GM21786 (cell line): Measurements from ENCODE around the gene GAGE13.
"Not testable (repeated sequence)": the region's sequence is repeated elsewhere in the genome, so short reads cannot be mapped to it uniquely, and the experiment has no call there.

ENCODE experiments used
- ATAC-seq: cut with Tn5 transposase; IDR thresholded peaks from one replicate; pipeline ENCODE4 v1.9.1; 2021; ENCODE audit not compliant: unreplicated experiment

GAGE13 gene, protein sequence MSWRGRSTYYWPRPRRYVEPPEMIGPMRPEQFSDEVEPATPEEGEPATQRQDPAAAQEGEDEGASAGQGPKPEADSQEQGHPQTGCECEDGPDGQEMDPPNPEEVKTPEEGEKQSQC

GRCh38 chrX:49331282-49331681, at the start of gene GAGE13:
TSS of gene GAGE13 (plus strand) at chrX:49331582. CDS start at chrX:49332738, 1,156 bp downstream.
- not testable (repeated sequence) for ATAC-seq

GRCh38 chrX:49282647-49283011, 48.8 kb upstream of the GAGE13 start:
- no peak for ATAC-seq

DNA sequence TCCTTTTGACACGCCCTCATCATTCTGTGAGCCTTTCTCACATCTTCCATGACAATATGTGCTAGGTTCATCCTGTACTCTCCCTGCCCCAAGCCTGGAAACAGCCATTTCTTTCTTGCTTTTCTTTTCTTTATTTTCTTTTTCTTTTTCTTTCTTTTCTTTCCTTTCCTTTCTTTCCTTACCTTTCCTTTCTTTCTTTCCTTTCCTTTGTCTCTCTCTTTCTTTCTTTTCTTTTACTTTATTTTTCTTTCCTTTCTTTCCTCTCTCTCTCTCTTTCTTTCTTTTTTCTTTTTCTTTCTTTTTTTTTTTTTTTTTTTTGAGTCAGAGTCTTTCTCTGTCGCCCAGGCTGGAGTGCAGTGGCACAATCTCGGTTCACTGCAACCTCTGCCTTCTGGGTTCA, 47.2 kb upstream of the GAGE13 start:
- no peak for ATAC-seq

GRCh38 chrX:49286136-49286535, 45.2 kb upstream of the GAGE13 start:
- no peak for ATAC-seq

- ATAC-seq = no peak
Measured at GRCh38 chrX:49286581-49286980, 44.8 kb upstream of the GAGE13 start.

GRCh38 chrX:49287665-49288064, 43.7 kb upstream of the GAGE13 start:
- ATAC-seq = no peak

DNA sequence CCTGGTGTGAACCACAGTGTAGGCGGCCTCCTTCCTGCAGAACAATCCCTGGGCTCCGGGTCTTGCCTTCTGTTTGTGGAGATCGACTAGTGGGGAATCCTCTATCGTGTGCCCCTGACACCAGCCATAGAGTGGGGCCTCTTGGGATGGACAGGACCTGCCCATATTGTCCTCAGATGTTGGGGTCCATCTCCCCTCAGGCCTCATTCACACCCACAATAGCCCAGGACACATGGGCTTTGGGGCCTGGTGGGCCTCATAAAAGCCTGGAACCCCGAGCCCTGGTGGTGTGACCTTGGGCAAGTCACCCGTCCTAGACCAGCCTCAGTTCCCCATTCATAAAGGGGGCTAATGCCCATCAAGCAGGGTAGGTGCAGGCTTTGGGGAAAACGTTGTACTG, 41.2 kb upstream of the GAGE13 start:
- no peak for ATAC-seq

GRCh38 chrX:49291615-49292337, 39.6 kb upstream of the GAGE13 start:
- ATAC-seq = no peak

DNA sequence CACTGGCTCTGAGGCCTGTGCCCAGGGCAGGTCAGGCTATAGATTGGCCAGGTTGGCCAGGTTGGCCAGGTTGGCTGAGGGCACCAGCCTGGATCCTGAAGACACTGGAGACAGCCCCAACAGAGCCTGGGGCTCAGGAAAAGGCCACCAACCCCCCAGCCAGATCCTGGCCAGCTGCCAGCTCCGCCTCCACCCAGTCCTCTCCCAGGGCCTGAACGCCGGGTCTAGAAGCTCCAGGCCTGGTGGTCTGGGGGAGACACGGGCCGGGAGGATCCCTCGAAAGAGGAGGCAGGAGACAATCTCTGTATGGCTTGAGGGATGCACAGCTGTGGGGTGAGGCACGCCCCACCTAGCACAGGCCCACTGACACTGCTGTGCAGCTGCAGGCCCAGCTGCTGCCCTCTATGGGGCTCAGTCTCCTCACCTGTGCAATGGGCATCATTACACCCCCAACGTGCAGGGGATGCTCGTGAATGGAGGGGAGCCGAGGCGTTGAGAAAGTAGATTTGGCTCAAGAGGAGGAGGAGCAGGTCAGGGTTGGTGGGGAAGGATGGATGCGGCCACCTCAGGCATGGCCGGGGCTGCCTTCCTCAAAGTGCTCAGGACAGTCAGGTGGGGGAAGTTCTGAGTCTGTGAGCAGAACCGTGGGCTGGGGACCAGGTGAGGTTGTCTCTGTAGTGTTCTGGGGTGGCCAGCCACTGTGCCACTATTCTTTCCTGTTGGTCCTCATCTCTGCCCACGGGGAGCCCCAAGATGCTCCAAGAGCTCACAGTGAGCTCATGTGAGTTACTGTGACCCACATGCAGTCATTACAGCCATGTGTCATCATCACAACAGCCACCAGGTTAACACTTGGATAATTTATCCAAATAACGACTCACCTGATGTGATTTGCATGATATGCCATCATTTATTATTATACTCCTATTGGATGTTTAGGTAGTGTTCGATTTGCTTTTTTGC, 38.7 kb upstream of the GAGE13 start:
- ATAC-seq = no peak

- not testable (repeated sequence) for ATAC-seq
Measured at GRCh38 chrX:49299293-49299692, 32.1 kb upstream of the GAGE13 start.

GRCh38 chrX:49300703-49301102, 30.7 kb upstream of the GAGE13 start:
- no peak for ATAC-seq

- ATAC-seq = no peak
Measured at GRCh38 chrX:49303346-49303745, 28.0 kb upstream of the GAGE13 start, which contains the start of gene GAGE10. TSS of gene GAGE10 (plus strand) at chrX:49303646. CDS start at chrX:49304860, 1,214 bp downstream.

GRCh38 chrX:49307775-49308174, 23.6 kb upstream of the GAGE13 start:
- not testable (repeated sequence) for ATAC-seq

DNA sequence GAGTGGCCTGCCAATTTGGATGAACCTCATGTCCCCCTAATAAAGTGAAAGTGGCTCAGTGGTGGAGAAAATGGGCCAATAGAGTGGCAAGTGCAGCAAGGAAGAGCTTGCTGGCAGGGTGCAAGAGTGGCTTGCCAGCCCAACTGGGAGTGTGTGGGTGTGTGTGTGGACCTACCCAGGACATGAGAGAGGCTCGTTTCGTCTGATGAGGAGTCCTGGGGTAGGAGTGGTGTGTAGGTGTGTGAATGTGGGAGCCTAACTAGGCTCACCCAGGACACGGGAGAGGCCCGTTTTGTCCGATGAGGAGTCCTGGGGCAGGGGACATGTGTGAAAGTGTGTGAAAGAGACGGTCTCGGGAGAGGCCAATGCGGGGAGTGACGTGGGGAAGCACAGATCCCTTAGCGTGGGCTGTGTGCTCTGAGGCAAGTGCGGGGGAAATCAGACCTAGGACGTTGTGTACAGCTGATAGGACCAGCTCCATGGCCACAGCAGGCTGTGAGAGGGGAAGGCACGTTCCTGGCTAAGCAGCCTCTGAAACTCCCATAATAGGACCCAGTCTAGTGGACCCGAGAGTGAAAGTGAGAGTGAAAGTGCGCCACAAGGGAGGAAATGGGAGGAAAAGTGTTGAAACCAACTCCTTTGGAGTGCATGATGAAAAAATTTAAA, 22.6 kb upstream of the GAGE13 start:
- ATAC-seq = no peak

DNA sequence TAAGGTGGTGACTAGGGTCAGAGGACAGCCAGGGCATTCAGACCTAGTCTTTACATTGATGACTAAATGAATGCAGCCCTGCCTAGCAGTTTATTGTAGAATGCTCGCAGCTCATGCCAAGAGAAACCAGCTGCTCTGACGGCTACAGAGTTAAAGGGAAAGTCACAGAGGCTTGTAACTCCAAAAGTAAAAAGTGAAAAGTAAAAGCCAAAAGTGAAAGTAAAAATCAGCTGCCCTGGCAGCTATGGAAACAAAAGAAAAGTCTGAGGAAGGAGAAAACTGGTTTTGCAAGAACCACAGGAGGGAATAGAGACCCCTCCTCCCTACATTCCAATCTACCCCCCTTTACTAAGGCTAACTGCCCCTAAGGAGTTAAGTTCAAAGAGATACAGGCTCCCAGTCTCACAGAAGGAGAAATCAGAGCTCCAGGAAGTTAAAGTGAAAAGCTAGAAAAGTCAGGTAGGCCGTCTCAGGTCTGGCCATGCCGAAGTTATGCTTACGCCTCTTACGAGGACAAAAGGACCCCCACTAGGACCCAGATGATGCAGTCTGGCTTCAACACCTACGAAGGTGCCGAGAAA, 21.9 kb upstream of the GAGE13 start:
- ATAC-seq = no peak

DNA sequence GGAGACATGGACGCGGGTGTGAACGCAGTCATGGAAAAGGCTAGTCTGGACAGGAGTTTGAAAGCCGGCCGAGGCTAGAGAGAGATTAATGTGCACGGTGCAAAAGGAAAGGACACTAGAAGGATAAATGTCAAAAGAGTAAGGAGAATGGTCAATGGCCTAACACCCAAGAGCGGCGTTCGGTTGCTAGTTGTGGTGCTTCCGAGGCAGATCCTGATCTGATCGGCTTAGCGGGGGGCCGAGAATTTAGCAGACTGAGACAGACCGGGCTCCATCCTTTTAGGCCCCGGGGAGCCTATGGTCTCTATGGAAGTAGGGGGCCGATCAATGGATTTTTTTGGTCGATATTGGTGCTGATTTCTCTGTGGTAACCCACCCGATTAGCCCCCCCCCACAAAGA, 21.0 kb upstream of the GAGE13 start:
- ATAC-seq = no peak

DNA sequence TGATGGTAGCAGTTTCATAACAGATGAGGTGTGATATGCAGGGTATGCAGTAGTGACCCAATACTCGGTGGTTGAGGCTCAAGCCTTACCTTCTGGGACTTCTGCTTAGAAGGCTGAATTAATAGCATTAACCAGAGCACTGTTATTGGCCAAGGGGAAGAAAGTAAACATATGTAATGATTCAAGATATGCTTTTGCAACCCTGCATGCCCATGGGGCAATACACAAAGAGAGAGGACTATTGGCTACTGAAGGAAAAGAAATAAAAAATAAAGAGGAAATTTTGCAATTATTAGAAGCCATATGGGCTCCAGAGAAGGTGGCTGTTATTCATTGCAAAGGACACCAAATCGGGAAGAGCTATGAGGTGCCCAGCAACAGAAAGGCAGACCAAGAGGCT, 19.2 kb upstream of the GAGE13 start:
- ATAC-seq = no peak

GRCh38 chrX:49316085-49316484, 15.3 kb upstream of the GAGE13 start:
- no peak for ATAC-seq

- not testable (repeated sequence) for ATAC-seq
Measured at GRCh38 chrX:49321737-49322136, 9.6 kb upstream of the GAGE13 start, which contains the start of gene GAGE12J. TSS of gene GAGE12J (plus strand) at chrX:49322037. CDS start at chrX:49323194, 1,157 bp downstream.

DNA sequence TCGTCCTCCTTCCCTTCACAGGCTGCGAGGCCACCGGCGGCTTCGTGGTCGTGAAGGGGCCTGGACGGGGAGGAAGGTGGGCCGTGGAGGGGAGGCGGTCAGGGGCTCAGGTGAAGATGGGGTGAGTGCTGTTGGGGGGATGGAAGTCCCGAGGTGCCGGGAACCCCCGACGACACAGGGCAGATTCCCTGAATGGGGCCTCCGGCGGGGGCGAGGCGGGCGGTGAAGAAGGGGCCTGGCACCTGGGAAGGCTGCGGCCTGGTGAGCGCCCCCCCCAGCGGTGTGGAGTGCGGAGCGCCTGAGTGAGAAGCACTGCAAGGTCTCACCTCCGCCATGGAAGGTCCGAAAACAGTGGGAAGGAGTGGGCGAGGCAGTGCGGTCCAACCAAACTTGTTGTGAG, 9.1 kb upstream of the GAGE13 start:
- not testable (repeated sequence) for ATAC-seq

- ATAC-seq = not testable (repeated sequence)
Measured at GRCh38 chrX:49323735-49324134, 7.6 kb upstream of the GAGE13 start.
